ENCODE results near the gene CNTNAP2.
"Not testable (repeated sequence)": the region's sequence is repeated elsewhere in the genome, so short reads cannot be mapped to it uniquely, and the experiment has no call there.

DNA sequence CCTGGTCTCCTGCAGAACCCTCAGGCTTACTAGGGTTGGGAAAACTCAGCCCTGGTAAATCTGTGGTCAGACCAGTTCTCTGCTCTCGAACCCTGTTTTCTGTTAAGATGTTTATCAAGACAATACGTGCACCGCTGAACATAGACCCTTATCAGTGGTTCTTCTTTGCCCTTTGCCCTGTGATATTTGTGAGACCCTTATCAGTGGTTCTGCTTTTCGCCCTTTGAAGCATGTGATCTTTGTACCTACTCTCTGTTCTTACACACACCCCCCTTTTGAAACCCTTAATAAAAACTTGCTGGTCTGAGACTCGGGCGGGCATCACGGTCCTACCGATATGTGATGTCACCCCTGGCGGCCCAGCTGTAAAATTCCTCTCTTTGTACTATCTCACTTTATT is 2346.2 kb downstream of the CNTNAP2 start:
- TF ChIP-seq EZH2phosphoT487 (IDR thresholded peaks at IDR 0.05; ENCODE audit: insufficient read depth, low read depth); EZH2 (IDR thresholded peaks at IDR 0.05; ENCODE audit: insufficient read depth, poor library complexity, severe bottlenecking): not testable (repeated sequence)

Measured in GM23248 (cell line).